ENCODE results near the gene ARHGEF12.

ARHGEF12 gene

GRCh38 chr11:120336641-120337354 is 585 bp downstream of the ARHGEF12 start:
- Histone ChIP-seq H3K79me2 (ENCODE audit: insufficient read depth, low read length) (no peaks in the 10 kb centered on the region), H3K4me2 (ENCODE audit: low read depth, low read length, poor library complexity, severe bottlenecking) (peak overlapping the region; percentile 96), H3K9me2 (replicated peaks; ENCODE audit: insufficient read depth, low read length) (no peaks in the 10 kb centered on the region), H3K27ac (ENCODE audit: low read depth, low read length) (no peak overlapping the region), H3K36me3 (ENCODE audit: low read length) (no peaks in the 10 kb centered on the region), H2AFZ (ENCODE audit: low read depth, low read length, severe bottlenecking) (peak overlapping the region; percentile 91), H4K20me1 (ENCODE audit: low read depth, low read length) (peaks cover 30% of the 10 kb centered on the region), H3K4me3 (ENCODE audit: insufficient read depth, low read length, poor library complexity, severe bottlenecking) (peak overlapping the region; percentile 88), H3K9me3 (ENCODE audit: insufficient read depth, low read length) (no peaks in the 10 kb centered on the region), H3F3A (ENCODE audit: insufficient read depth) (peaks cover 16% of the 10 kb centered on the region), H3K9ac (ENCODE audit: low read length) (peak overlapping the region; percentile 70), H3K27me3 (ENCODE audit: low read length) (no peaks in the 10 kb centered on the region)
- no peak for TF ChIP-seq EZH2phosphoT487 (conservative IDR thresholded peaks at IDR 0.05; ENCODE audit: low read length)
- TF ChIP-seq CTCF (IDR thresholded peaks at IDR 0.05; ENCODE audit: insufficient read depth, low read length, poor library complexity, severe bottlenecking), result no peak

GRCh38 chr11:120337355-120338106 is 1.3 kb downstream of the ARHGEF12 start:
- no peak for TF ChIP-seq EZH2phosphoT487 (conservative IDR thresholded peaks at IDR 0.05; ENCODE audit: low read length)
- TF ChIP-seq CTCF (IDR thresholded peaks at IDR 0.05; ENCODE audit: insufficient read depth, low read length, poor library complexity, severe bottlenecking), result no peak
- H3K27me3 ChIP-seq (ENCODE audit: low read length), result no peaks in the 10 kb centered on the region
- H3F3A ChIP-seq (ENCODE audit: insufficient read depth), result peaks cover 16% of the 10 kb centered on the region
- H3K9ac ChIP-seq (ENCODE audit: low read length), result peak overlapping the region; percentile 70
- H3K79me2 ChIP-seq (ENCODE audit: insufficient read depth, low read length), result no peaks in the 10 kb centered on the region
- peak overlapping the region; percentile 88 for H3K4me3 ChIP-seq (ENCODE audit: insufficient read depth, low read length, poor library complexity, severe bottlenecking)
- no peaks in the 10 kb centered on the region for H3K9me2 ChIP-seq (replicated peaks; ENCODE audit: insufficient read depth, low read length)
- H4K20me1 ChIP-seq (ENCODE audit: low read depth, low read length), result peaks cover 35% of the 10 kb centered on the region
- H3K4me2 ChIP-seq (ENCODE audit: low read depth, low read length, poor library complexity, severe bottlenecking), result peak overlapping the region; percentile 96
- H2AFZ ChIP-seq (ENCODE audit: low read depth, low read length, severe bottlenecking), result no peak overlapping the region
- no peak overlapping the region for H3K27ac ChIP-seq (ENCODE audit: low read depth, low read length)
- H3K9me3 ChIP-seq (ENCODE audit: insufficient read depth, low read length), result no peaks in the 10 kb centered on the region
- no peaks in the 10 kb centered on the region for H3K36me3 ChIP-seq (ENCODE audit: low read length)

GRCh38 chr11:120338107-120338933 is 2.1 kb downstream of the ARHGEF12 start:
- H3K27me3 ChIP-seq (ENCODE audit: low read length), result no peaks in the 10 kb centered on the region
- H3K9me2 ChIP-seq (replicated peaks; ENCODE audit: insufficient read depth, low read length), result no peaks in the 10 kb centered on the region
- no peak overlapping the region for H3K4me3 ChIP-seq (ENCODE audit: insufficient read depth, low read length, poor library complexity, severe bottlenecking)
- TF ChIP-seq EZH2phosphoT487 (conservative IDR thresholded peaks at IDR 0.05; ENCODE audit: low read length) (no peak), CTCF (IDR thresholded peaks at IDR 0.05; ENCODE audit: insufficient read depth, low read length, poor library complexity, severe bottlenecking) (no peak)
- H4K20me1 ChIP-seq (ENCODE audit: low read depth, low read length), result peaks cover 43% of the 10 kb centered on the region
- no peaks in the 10 kb centered on the region for H3K9me3 ChIP-seq (ENCODE audit: insufficient read depth, low read length)
- peaks cover 16% of the 10 kb centered on the region for H3F3A ChIP-seq (ENCODE audit: insufficient read depth)
- no peaks in the 10 kb centered on the region for H3K79me2 ChIP-seq (ENCODE audit: insufficient read depth, low read length)
- H3K9ac ChIP-seq (ENCODE audit: low read length), result no peak overlapping the region
- no peak overlapping the region for H3K27ac ChIP-seq (ENCODE audit: low read depth, low read length)
- peak overlapping the region; percentile 96 for H3K4me2 ChIP-seq (ENCODE audit: low read depth, low read length, poor library complexity, severe bottlenecking)
- H3K36me3 ChIP-seq (ENCODE audit: low read length), result no peaks in the 10 kb centered on the region
- no peak overlapping the region for H2AFZ ChIP-seq (ENCODE audit: low read depth, low read length, severe bottlenecking)
